Stimulated activated CD8-positive, alpha-beta memory T cell treated with anti-CD3 and anti-CD28 coated beads, Interleukin-12 subunit alpha, Interleukin-12 subunit beta, amount 100 ng/mL, for 24 hours (primary cell): Measurements from ENCODE around the gene ESRRG.
"Not testable (repeated sequence)": the region's sequence is repeated elsewhere in the genome, so short reads cannot be mapped to it uniquely, and the experiment has no call there.

Experiments
- DNase-seq: peaks from one replicate; pipeline ENCODE4 v3.0.0-alpha.2; 2020; ENCODE audit errors: extremely low read depth

ESRRG gene

GRCh38 chr1:216563087-216563486 is 160.1 kb downstream of the ESRRG start:
- DNase-seq, result no peak

GRCh38 chr1:216562383-216562782 is 160.8 kb downstream of the ESRRG start:
- no peak for DNase-seq

GRCh38 chr1:216560527-216560926 is 162.7 kb downstream of the ESRRG start:
- no peak for DNase-seq

GRCh38 chr1:216559359-216559758 is 163.9 kb downstream of the ESRRG start:
- no peak for DNase-seq

- DNase-seq, result no peak
Observed at GRCh38 chr1:216555653-216556052, 167.6 kb downstream of the ESRRG start.

GRCh38 chr1:216554934-216555333 is 168.3 kb downstream of the ESRRG start:
- DNase-seq, result no peak

- DNase-seq, result no peak
Observed at GRCh38 chr1:216553766-216554165, 169.5 kb downstream of the ESRRG start.

- no peak for DNase-seq
Observed at GRCh38 chr1:216553040-216553439, 170.2 kb downstream of the ESRRG start.

- DNase-seq, result no peak
Observed at GRCh38 chr1:216549796-216550195, 173.4 kb downstream of the ESRRG start.

GRCh38 chr1:216542741-216543140 is 180.5 kb downstream of the ESRRG start:
- DNase-seq, result no peak

- DNase-seq, result no peak
Observed at GRCh38 chr1:216542263-216542662, 181.0 kb downstream of the ESRRG start.

GRCh38 chr1:216535751-216536150 is 187.5 kb downstream of the ESRRG start:
- DNase-seq, result no peak

- DNase-seq, result no peak
Observed at GRCh38 chr1:216535059-216535458, 188.2 kb downstream of the ESRRG start.

GRCh38 chr1:216533776-216534175 is 189.5 kb downstream of the ESRRG start:
- DNase-seq, result no peak

GRCh38 chr1:216532251-216532798 is 190.9 kb downstream of the ESRRG start:
- DNase-seq, result no peak

GRCh38 chr1:216531263-216532239 is 191.7 kb downstream of the ESRRG start:
- no peak for DNase-seq

GRCh38 chr1:216529851-216530250 is 193.4 kb downstream of the ESRRG start:
- DNase-seq, result not testable (repeated sequence)

GRCh38 chr1:216528816-216529215 is 194.4 kb downstream of the ESRRG start:
- DNase-seq, result no peak

- DNase-seq, result no peak
Observed at GRCh38 chr1:216523449-216524190, 199.6 kb downstream of the ESRRG start.

GRCh38 chr1:216523043-216523442 is 200.2 kb downstream of the ESRRG start:
- no peak for DNase-seq

GRCh38 chr1:216521477-216521876 is 201.8 kb downstream of the ESRRG start:
- no peak for DNase-seq

- no peak for DNase-seq
Observed at GRCh38 chr1:216518844-216519627, 204.2 kb downstream of the ESRRG start.
